Measurements from ENCODE around the gene ALLC. TPM values are rescaled to one million over a fixed set of nuclear protein-coding genes. Genes with fewer than 3 reads are reported as not detected.

Gene ALLC
- total RNA-seq, 1 donor from 2014 or later: not detected

DNA sequence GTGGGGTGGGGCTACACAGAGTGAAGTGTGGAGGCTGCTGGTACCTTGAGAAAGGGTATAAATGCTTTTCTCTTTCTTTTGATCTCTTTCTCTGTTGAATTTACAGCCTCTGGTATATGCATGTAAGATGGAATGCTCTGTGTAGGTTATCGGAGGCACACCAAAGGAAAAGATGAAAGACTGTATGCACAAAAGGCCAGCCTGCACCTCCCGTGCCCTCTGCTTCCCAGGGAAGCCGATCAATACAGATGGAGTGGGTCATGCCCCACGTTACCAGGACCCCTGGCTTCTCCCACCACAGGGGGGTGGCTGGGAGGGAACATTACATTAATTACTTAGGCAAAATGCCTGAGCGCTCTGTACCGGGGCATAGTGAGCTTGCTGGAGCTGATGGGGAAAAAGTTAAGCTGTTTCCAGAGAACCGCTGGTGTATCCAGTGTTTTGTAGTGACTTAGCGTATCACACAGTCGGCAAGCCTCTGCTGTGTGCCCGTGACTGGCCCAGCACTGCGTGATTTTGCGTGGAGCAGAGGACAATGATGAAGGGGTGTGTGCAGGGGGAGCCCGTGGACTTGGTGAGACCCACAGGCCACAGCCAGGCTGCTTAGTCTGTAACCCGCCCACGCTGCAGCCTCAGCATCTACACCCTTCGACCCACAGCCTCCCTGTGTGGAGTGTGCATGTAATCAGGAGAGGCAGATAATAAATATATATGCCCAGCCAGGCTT, 8.0 kb downstream of the ALLC start:
- peak in 1 of 2 donors; percentile 45 for DNase-seq (ENCODE audit: low spot score in 2 of 2)
- Histone ChIP-seq H3K27me3 (no peaks in the 10 kb centered on the region), H3K4me3 (no peak overlapping the region), H3K27ac (no peak overlapping the region), H3K4me1 (no peaks in the 10 kb centered on the region), H3K36me3 (no peaks in the 10 kb centered on the region), H3K9me3 (no peaks in the 10 kb centered on the region)
- no peak for TF ChIP-seq CTCF (IDR thresholded peaks at IDR 0.05)
- intact Hi-C loops (cut with DNase I): no loop called here

- H3K36me3 ChIP-seq: no peaks in the 10 kb centered on the region
- H3K27ac ChIP-seq: no peak overlapping the region
- no peaks in the 10 kb centered on the region for H3K27me3 ChIP-seq
- no peak for DNase-seq (ENCODE audit: low spot score in 2 of 2)
- intact Hi-C loops (cut with DNase I): no loop called here
- H3K9me3 ChIP-seq: no peaks in the 10 kb centered on the region
- H3K4me3 ChIP-seq: no peak overlapping the region
- no peak for TF ChIP-seq CTCF (IDR thresholded peaks at IDR 0.05)
- H3K4me1 ChIP-seq: no peaks in the 10 kb centered on the region
Observed at GRCh38 chr2:3666613-3666975, 8.6 kb downstream of the ALLC start.

- H3K4me3 ChIP-seq: no peak overlapping the region
- no peaks in the 10 kb centered on the region for H3K36me3 ChIP-seq
- no peaks in the 10 kb centered on the region for H3K27me3 ChIP-seq
- no peak overlapping the region for H3K27ac ChIP-seq
- no peaks in the 10 kb centered on the region for H3K4me1 ChIP-seq
- intact Hi-C loops (cut with DNase I): no loop called here
- DNase-seq (ENCODE audit: low spot score in 2 of 2): peak in 1 of 2 donors; percentile 52
- TF ChIP-seq CTCF (IDR thresholded peaks at IDR 0.05): no peak
- H3K9me3 ChIP-seq: no peaks in the 10 kb centered on the region
Observed at GRCh38 chr2:3667151-3667631, 9.2 kb downstream of the ALLC start.

DNA sequence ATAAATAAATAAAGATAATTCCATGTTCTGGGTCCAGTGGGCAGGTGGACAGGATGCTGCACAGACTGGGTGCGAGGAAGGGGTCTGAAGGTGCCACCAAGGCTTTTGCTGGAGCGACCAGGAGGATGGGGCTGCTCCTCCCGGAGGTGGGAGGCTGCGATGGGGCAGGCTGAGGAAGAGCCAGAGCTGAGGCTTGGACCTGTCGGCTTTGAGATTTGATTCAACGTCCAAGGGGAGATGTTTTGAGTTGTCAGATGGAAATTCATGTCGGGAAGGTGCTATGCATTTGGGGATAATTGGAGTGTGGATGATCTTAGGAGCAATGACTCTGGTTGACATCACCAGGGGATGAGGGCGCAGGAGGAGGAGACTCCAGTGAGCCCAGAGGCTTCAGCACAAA, 11.7 kb downstream of the ALLC start:
- Histone ChIP-seq H3K27me3 (no peaks in the 10 kb centered on the region), H3K27ac (no peak overlapping the region), H3K4me1 (no peaks in the 10 kb centered on the region), H3K4me3 (no peak overlapping the region), H3K9me3 (no peaks in the 10 kb centered on the region), H3K36me3 (no peaks in the 10 kb centered on the region)
- peak in 1 of 2 donors; percentile 41 for DNase-seq (ENCODE audit: low spot score in 2 of 2)
- intact Hi-C loops (cut with DNase I): no loop called here
- TF ChIP-seq CTCF (IDR thresholded peaks at IDR 0.05): no peak

DNA sequence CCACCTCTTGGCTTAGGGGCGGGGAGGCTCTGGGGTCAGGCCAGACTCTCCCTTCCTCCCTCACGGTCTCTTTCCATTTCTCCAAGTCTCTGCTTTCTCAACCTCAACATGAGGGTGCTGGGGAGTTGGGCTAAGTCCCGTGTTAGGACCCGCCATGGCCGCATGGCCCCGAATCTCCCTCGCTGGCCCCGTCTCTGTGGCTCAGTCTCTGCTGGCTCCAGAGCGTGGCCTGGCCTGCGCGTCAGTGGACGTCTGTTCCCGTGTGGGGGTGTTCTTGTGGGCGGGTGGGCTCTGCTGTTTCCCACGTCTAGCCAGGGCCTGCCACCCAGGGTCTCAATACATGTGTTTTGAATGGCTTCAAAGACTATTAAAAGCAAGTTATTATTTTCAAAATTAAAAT, 12.4 kb downstream of the ALLC start:
- no peaks in the 10 kb centered on the region for H3K4me1 ChIP-seq
- H3K27me3 ChIP-seq: no peaks in the 10 kb centered on the region
- no peak overlapping the region for H3K27ac ChIP-seq
- peak in 1 of 2 donors; percentile 30 for DNase-seq (ENCODE audit: low spot score in 2 of 2)
- TF ChIP-seq CTCF (IDR thresholded peaks at IDR 0.05): no peak
- intact Hi-C loops (cut with DNase I): no loop called here
- no peaks in the 10 kb centered on the region for H3K36me3 ChIP-seq
- no peaks in the 10 kb centered on the region for H3K9me3 ChIP-seq
- H3K4me3 ChIP-seq: no peak overlapping the region

All from ascending aorta (tissue), 2 donors.